Brain microvascular endothelial cell (primary cell): ENCODE measurements around the gene MACROH2A2.

Source experiments
- DNase-seq: peaks from one replicate; pipeline ENCODE4 v3.0.0-alpha.2; 2020
- H3K27ac ChIP-seq: fragments of 250-450 bp; sonication (Bioruptor Pico); 2 replicates; pipeline ENCODE4 v1.5.1; 2020; ENCODE audit warnings: mild to moderate bottlenecking, moderate library complexity
- H3K27me3 ChIP-seq: fragments of 250-450 bp; sonication (Bioruptor Pico); replicated peaks from 2 replicates; pipeline ENCODE4 v1.5.1; 2020; ENCODE audit warnings: mild to moderate bottlenecking
- H3K36me3 ChIP-seq: fragments of 250-450 bp; sonication (Bioruptor Pico); replicated peaks from 2 replicates; pipeline ENCODE4 v1.5.1; 2020; ENCODE audit warnings: mild to moderate bottlenecking
- H3K4me3 ChIP-seq: 2 replicates; pipeline ENCODE4 v1.5.1; 2011; ENCODE audit warnings: low read depth, mild to moderate bottlenecking, control low read depth, low read length, moderate library complexity
- CTCF ChIP-seq: IDR thresholded peaks from 2 replicates; pipeline ENCODE4 v1.5.1; 2011; ENCODE audit warnings: low read depth, mild to moderate bottlenecking, moderate library complexity, low read length, control low read depth, inconsistent platforms; ENCODE audit errors: missing control alignments
- in situ Hi-C: cut with HindIII; loops from 2 replicates; pipeline ENCODE4 v1.10.0; 2017; ENCODE audit warnings: low sequenced_read_pairs, low pct_ligation_motif_present

Gene MACROH2A2

GRCh38 chr10:70117646-70118045 lies 65.0 kb downstream of the MACROH2A2 start:
- no peak overlapping the region for H3K27ac ChIP-seq
- H3K27me3 ChIP-seq, result no peaks in the 10 kb centered on the region
- H3K4me3 ChIP-seq, result no peak overlapping the region
- TF ChIP-seq CTCF, result no peak
- DNase-seq, result no peak
- peaks cover 13% of the 10 kb centered on the region for H3K36me3 ChIP-seq
- in situ Hi-C loops, result no loop called here

GRCh38 chr10:70118196-70118595 lies 65.5 kb downstream of the MACROH2A2 start:
- Histone ChIP-seq H3K27ac (no peak overlapping the region), H3K27me3 (no peaks in the 10 kb centered on the region), H3K4me3 (no peak overlapping the region), H3K36me3 (peaks cover 10% of the 10 kb centered on the region)
- in situ Hi-C loops, result no loop called here
- DNase-seq, result no peak
- no peak for TF ChIP-seq CTCF

- H3K27ac ChIP-seq, result no peak overlapping the region
- TF ChIP-seq CTCF, result no peak
- in situ Hi-C loops, result no loop called here
- DNase-seq, result no peak
- H3K36me3 ChIP-seq, result no peaks in the 10 kb centered on the region
- H3K4me3 ChIP-seq, result no peak overlapping the region
- H3K27me3 ChIP-seq, result no peaks in the 10 kb centered on the region
These were observed 66.6 kb downstream of the MACROH2A2 start for GRCh38 chr10:70119197-70119596.

GRCh38 chr10:70119623-70120022 lies 67.0 kb downstream of the MACROH2A2 start:
- Histone ChIP-seq H3K4me3 (no peak overlapping the region), H3K36me3 (no peaks in the 10 kb centered on the region), H3K27me3 (no peaks in the 10 kb centered on the region), H3K27ac (no peak overlapping the region)
- TF ChIP-seq CTCF, result no peak
- no peak for DNase-seq
- in situ Hi-C loops, result no loop called here

- no peak overlapping the region for H3K27ac ChIP-seq
- in situ Hi-C loops, result no loop called here
These were observed 67.8 kb downstream of the MACROH2A2 start for GRCh38 chr10:70120417-70120816.

More at GRCh38 chr10:70120417-70120816, 67.8 kb downstream of the MACROH2A2 start:
- Histone ChIP-seq H3K36me3 (no peaks in the 10 kb centered on the region), H3K4me3 (no peak overlapping the region), H3K27me3 (no peaks in the 10 kb centered on the region)
- DNase-seq, result no peak
- TF ChIP-seq CTCF, result no peak
